NCI-H774 (cell line): Measurements from ENCODE around the gene ADAMTS7.
"Not testable (repeated sequence)": the region's sequence is repeated elsewhere in the genome, so short reads cannot be mapped to it uniquely, and the experiment has no call there.

ENCODE experiments used
- DNase-seq: peaks from one replicate; lab custom pipeline; 2025; lab: John Stamatoyannopoulos, UW

Gene ADAMTS7

DNA sequence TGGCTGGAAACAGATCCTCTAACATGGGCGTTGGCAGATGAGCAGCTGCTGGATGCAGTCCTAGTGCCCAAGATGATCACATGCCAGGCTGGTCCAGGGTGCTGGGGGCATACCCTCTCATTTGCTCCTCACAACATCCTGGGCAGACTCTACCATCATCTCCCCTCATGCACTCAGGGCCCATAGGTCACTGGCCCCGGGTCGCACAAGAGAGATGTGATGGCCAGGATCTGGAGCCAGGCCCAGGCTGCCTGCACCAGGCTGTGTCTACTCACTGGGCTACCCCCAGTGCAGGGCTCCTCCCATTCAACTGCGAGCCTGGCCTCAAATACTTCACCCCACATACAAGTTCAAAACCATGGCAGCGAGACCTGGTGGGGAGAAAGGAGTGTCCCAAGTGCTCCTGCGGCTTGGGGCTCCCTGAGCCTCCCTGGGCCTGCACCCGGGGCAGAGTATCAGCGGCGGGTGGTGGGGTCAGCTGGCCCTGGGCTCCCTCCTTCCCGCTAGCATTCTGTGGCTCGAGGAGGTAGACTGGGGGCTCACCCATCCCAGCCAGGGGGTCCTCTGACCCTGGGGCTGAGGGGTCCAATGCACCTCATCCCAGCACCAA is 32.0 kb downstream of the ADAMTS7 start:
- not testable (repeated sequence) for DNase-seq

DNA sequence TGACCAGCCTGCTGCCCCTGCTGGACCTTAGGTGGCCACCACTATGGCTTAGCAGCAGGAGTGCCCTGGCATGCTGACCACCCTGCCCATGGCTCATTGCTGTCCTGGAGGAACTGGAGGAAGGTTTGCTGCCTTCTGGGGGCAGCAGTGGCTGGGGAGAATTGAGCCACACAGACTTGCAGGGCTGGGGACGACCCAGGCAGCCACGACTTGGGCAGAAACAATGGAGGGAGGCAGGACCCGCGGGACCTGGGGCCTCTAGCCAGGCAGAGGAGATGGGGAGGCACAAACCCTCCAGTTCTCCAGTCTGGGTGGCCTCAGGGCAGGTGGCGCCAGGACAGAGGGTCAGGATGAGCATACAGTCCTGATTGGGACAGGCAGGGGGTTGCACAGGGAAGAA is 32.8 kb downstream of the ADAMTS7 start:
- DNase-seq: no peak

DNA sequence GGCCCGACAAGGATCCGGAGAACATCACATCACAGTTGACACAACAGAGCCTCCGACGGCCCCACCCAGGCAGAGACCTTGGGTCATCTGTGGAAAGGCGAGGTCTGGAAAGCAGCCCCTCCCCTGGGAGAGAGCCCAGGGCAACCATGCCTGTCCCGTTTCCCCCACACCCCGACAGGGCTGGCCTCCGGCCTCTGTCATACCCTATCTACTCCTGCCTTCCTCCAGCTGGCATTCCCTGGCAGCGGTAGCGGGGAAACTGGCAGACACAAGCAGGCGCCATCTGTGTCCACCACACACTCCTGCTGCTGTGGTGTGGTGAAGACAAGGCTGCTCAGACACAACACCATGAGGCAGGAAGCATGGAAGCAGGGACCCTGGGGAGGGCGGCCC is 33.3 kb downstream of the ADAMTS7 start:
- not testable (repeated sequence) for DNase-seq

DNA sequence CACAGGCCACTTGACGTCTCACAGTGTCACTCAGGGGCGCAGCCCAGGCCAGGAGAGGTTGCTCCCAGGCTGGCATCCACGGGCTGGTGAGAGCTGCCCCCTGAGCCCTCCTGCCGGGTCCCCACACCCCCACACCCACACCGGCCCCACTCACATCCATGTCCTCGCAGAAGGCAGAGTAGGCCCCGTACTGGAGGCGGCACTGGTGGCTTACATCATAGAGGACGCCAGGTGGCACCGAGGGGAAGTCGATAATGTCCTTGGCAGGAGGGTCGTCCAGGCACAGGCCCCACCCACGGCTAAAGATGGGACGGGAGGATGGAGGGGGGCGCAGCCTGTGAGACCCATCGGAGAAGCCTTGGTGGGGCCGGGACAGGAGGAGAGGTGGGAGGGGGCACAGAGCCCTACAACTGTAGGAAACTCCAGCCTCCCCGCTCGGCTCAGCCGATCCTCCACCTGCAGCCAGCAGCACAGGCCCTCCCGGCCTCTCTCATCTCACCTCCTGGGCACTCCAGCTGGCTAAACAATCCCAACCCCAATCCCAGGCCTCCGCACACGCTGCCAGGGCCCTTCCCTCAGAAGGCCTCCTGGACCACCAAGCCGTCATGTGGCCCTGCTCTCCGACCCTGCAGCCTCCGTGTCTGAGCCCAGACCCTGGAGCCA is 33.8 kb downstream of the ADAMTS7 start:
- not testable (repeated sequence) for DNase-seq

DNA sequence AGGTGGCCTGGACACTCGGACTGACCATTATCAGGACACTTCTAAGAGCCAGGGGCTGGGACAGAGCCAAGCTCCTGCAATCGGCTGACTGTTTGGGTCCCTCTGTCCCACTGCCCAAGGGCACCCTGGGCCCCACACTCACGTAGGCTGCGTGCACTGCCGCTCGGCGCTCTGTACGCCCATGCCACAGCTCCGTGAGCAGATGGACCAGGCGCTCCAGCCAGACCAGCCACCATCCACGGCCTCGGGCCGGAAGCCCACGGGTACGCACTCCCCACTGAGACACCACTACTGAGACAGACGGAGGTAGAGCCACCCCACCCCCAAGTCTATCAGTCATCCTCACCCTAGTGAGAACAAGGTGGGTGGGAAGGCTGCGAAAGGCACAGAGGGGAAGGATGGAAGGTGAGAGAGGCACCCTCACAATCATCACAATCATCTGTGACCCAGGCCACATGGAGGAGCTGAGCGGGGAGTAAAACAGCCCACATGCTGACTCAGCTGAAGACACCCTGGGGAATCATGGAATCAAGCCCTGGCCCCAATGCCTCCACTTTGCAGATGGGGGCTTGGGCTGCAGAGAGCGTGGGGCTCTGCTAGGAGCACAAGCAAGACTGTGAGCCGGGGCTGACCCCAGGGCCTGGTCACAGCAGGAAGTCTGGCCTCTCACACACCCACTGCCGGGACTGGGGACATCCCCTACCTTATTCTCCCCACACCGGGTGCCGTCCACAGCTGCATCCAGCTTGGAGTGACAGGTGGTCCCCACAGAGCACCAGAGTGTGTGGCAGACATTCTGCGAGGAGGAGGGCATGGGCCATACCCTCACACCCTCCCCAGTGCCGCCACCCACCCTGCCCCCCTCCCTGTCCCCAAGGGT is 35.0 kb downstream of the ADAMTS7 start:
- DNase-seq: not testable (repeated sequence)

DNA sequence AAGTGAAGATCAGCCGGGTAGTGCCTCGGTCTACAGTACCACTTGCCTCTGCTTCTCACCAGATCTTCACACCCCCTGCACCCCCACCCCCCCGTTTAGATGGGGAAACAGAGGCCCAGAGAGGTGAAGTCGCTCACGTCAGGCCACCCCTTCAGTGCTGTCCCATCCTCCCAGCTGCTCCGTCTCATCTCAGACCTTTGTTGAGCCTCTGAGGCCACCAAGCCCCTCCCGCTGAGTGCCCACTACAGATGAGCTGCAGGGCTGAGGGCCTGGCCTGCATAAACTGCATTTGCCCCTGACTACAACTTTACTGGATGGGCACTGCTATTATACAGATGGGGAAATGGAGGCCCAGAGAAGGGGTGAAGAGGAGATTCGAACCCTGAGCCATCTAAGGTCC is 35.8 kb downstream of the ADAMTS7 start:
- no peak for DNase-seq

DNA sequence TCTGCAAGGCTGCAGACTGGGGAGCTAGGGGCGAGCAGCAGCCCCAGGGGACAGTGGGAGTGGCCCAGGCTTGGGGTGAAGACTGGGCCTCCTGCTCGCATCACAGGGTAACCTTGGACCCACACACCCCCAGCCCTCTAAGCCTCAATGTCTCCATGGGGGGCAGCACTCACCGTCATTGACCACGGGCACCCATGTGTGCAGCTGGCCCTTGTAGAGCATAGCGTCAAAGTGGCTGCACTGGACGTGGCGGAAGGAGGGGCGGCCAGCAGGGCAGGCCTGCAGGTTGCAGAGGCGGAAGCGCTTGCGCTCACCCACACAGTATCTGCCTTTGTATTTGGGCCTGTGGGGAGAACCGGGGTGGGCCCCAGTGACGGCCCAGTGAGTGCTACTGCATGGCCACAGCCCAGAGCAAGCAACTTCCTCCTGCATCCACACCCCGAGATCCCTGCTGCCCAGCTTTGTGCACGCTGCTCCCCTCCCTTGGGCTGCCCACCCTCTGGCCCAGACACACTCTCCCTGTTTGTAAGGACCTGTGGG is 36.7 kb downstream of the ADAMTS7 start:
- not testable (repeated sequence) for DNase-seq

DNA sequence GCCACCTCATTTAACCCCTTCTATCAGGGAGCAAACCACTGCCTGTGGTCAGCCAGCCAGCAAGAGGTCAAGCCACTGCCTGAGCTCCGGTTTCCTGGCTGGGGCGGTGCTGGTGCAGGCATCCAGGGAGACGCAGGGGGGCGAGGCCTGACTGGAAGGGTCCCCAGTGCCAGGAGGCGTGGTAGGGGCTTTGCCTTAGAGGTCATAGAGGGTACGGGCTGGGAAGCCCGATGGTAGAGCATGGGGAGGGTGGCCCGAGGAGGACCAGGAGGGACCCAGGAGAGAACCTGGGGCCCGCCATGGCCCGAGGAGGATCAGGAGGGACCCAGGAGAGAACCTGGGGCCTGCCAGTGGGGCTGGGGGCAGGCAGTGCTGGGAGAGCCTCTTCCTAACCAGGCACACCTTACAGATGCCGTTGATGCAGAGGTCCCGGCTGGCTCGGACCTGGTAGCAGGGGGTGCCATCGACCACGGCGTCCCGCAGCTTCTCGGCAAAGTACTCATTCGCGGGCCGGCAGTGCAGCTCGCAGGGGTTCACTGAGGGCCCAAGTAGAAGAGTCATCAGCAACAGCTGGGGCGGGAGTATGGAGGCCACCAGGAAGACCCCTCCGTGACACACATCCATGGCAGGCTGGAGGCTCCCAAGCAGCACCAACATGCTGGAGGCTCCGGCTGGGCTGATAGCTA is 37.4 kb downstream of the ADAMTS7 start:
- not testable (repeated sequence) for DNase-seq

DNA sequence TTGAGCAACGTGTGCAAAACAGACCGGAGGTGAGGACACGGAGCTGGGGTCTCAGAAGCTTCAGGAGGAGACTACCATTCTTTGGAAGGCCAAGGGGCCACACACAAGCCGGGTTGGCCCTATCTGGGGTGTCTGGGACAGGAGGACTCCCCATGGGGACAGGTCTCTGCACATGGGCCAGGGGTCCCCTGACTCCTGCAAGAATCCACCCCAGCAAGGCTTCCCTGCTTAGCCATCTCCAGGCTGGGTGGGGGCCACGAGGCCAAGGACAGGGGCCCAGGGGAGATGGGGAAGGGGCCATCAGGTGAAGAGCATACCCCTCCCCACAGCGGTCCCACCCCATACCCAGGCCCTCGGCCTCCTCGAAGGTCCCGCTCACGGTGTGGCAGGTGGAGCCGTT is 38.5 kb downstream of the ADAMTS7 start:
- no peak for DNase-seq

DNA sequence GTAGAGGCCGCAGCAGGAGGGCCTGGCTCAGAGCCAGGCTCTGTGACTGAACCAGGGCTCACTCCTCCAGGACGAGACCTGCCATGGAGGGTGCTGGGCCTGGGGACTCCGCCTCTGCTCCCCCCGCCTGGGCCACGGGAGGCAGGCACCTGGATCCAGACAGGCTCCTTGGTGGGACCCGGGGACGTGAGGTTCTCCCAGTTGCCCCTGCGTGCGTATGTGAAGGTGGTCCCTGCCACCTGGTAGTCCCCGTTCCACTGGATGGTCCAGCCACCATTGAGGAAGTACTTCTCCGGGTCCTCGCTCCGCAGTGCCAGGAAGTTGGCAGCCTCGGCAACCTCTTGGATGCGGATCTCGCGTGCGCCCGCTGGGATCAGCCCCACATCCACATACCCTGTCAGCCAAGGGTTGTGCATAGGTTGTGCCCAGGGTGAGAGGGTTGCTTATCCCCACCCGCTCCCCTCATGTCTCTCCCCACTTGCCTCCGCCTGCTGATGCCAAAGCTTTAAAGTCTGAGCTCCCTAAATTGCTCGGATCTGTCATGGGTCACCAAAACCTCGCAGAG is 39.7 kb downstream of the ADAMTS7 start:
- not testable (repeated sequence) for DNase-seq

DNA sequence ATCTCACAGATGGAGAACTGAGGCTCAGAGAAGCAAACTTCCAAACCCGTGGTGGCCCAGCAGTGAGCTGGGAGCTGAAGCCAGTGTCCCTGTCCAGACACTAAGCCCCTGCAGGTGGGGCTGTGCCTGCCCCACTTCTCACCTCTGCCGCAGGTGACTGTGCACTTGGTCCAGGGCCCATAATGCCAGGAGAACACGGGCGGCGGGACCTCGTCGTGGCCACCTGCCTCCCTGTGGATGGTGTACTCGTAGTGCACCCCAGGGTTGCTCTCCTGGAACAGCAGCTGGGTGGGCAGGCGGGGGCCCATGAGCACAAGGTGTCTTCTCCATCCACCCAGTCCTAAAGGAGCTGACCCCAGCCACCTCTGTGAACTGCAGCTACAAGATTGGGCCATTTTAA is 40.2 kb downstream of the ADAMTS7 start:
- not testable (repeated sequence) for DNase-seq

DNA sequence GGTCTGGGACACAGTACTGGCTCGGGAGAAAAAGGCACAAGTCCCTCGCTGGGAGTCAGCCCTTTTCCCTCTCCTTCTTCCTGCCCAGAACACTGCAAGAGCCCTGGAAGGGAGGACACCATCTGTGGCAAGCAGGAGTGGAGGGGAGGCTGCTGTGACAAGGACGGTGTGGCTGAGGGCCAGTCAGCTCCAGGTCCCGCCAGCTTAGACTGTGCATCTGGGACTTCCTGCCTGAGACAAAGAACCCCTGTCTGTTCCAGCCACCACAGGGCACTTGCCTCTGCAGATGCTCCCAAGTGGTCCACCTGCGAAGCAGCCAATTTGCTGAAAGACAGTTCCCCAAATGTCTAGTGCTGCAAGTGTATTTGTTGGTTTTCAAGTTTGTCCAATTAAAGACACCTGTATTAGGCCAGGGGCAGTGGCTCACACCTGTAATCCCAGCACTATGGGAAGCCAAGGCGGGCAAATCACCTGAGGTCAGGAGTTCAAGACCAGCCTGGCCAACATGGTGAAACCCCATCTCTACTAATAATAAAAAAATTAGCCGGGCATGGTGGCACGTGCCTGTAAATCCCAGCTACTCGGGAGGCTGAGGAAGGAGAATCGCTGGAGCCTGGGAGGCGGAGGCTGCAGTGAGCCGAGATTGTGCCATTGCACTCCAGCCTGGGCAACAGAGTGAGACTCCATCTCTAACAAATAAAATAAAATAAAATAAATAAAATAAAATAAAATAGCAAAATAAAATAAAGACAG is 41.6 kb downstream of the ADAMTS7 start:
- DNase-seq: not testable (repeated sequence)

DNA sequence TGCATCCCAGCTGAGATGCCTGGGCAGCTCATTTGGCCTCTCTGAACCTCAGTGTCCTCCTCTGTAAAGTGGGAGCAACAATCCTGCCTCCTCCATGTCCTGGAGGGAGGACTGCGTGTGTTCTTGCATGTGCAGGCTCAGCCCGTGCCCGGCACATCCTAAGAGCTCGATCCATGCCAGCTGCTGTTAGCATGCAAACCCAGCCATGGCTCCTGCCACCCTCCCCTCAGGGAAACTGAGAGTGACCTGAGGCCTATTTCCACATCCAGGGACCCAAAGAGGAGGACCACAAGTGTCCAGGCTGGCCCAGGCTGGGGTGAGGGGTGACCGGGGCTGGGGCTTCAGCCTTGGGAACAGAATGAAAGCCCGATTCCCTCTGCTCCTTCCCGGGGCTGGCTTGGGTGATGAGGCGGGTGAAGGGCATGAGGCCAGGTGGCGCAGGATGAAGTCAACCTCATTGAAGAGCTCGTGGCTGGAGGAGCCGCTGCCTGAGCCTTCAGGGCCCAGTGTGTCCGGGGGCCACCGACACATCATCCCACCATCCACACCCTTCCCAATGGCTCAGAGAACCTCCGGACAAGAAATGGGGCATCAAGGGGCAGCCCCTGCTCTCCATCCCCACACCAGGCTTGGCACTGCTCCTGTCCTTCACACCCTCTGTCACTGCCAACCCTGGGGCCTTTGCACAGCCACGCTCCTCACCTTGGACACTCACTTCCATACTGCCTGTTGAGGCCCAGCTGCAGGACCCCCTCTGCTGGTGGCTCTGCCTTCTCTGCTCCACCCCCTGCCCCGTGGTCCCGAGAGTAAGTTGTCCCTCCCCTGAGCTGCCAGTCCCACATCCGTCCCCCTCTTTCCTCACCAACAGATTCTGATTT is 42.5 kb downstream of the ADAMTS7 start:
- DNase-seq: no peak

DNA sequence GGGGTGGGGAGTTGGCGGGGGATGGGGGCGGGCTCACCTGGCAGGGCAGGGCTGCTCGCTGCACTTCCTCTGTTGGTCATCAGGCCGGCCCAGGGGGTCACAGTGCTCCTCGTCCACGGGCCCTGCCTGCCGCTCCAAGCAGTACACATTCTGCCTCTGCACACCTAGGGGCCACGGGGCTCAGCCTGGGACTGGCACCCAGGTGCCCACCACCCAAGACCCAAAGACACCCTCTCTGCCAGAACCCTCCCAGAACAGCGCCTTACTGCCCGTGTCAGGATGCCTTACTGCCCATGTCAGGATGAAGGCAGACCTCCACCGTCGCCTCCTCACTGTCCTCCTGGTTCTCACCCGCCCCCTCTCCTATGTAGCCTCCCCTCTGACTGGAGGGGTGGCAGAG is 43.2 kb downstream of the ADAMTS7 start:
- DNase-seq: no peak

DNA sequence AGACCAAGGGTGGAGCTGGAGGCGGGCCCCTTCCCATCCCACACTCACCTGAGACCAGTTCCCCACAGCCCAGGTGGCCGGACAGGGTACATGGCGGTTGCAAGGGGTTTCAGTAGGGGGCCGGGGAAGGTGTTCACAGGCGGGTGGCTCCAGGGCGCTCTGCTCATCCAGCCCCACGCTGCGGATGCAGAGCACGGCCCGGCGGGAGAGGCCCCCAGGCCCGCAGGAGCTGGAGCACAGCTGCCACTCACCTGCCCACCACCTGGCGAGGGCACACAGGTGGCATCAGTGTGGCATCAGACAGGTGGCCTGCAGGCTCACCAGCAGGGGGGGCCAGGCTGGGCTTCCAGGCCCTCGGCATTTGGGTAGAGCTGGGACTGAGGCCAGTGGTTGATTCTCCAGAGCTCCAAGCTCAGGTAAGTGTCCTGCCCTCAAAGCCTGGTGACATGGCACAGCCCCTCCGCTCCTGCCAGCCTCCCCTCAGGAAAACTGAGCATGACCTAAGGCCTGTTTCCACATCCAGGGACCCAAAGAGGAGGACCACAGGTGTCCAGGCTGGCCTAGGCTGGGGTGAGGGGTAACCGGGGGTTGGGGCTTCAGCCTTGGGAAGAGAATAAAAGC is 43.8 kb downstream of the ADAMTS7 start:
- peak; percentile 8 for DNase-seq

DNA sequence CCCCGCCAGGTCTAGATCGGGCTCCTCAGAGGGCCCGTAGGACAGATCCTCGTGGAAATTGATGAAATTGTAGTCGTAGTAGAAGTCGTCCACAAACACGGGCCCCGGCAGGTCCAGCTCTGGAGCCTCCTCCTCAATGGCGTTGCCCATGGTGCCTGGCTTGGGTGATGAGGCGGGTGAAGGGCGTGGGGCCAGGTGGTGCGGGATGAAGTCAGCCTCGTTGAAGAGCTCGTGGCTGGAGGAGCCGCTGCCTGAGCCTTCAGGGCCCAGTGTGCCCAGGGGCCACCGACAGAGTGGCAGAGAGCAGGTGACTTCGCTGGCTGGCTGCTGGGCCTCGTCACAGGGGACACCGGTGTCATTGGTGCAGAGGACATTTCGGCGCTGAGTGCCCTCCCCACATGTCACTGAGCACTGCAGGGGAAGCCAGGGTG is 44.6 kb downstream of the ADAMTS7 start:
- not testable (repeated sequence) for DNase-seq

DNA sequence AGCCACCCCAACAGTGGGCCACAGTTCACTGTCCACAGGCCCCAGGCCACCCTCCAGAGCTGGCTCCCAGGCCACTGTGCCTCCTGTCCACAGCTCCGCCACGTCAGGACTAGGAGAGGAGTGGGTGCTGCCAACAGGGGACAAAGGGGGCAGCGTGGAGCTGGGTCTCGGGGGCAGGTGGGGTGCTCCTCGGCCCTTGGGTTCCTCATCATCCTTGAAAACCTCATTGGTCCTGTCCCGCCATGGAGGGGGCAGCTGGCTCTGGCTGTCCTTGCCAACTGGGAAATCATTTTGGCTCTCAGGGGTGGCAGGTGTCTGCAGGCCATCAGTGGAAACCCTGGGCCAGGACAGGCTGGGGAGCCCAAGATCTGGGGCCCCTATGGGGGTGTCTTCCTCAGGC is 45.2 kb downstream of the ADAMTS7 start:
- no peak for DNase-seq

DNA sequence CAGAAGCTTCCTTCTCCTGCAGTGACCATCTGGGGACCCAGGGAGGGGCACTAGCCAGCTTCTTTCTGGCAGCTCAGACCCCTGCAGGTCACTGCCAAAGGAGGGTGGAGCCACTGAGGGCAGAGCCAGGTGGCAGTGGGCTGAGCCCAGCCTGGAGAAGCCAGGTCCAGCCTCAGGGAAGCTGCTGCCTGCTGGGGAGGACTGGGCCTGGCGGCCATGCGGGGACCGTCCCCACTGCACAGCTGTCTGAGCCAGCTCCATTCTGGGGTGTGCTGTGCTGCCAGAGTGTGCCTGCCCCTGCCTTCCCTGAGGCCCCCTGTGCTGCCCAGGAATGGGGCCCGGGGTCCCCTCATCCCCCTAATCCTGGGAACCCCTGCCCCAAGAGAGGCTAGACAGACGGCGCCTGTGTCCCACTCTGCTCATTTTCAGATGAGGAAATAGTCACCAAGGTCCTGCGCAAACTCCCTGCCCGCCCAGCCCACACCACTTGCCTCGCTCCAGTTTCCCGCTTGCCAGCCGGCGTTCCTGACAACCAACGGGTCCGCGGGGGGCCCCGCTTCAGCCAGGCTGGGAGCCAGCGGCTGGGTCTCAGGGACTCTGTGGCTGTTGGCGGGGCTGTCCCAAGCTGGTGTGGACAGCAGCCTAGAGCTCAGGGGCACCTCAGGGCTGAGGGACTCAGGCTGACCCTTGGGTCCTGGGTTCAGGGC is 46.0 kb downstream of the ADAMTS7 start:
- DNase-seq: not testable (repeated sequence)
